DND-41 (cell line): ENCODE measurements around the gene TFAP2A.

Source experiments
- ATAC-seq: fragments of 200-7000 bp; cut with Tn5 transposase; 3 replicates; pipeline ENCODE4 v1.9.1; 2021; ENCODE audit warnings: low read depth; ENCODE audit not compliant: insufficient read depth
- DNase-seq: peaks from one replicate; pipeline ENCODE4 v3.0.0-alpha.2; 2020
- H2AFZ ChIP-seq: 2 replicates; pipeline ENCODE4 v1.6.0; 2012; ENCODE audit warnings: low read depth, low read length
- H3K27ac ChIP-seq: 2 replicates; pipeline ENCODE4 v1.5.1; 2012; ENCODE audit warnings: low read length, inconsistent platforms
- H3K27me3 ChIP-seq: fragments of 200-600 bp; sonication (generic); 2 replicates; pipeline ENCODE4 v1.6.0; 2012; ENCODE audit warnings: low read length, mild to moderate bottlenecking, inconsistent platforms; ENCODE audit not compliant: insufficient read depth, poor library complexity
- H3K36me3 ChIP-seq: 2 replicates; pipeline ENCODE4 v1.5.1; 2012; ENCODE audit warnings: low read length, inconsistent platforms; ENCODE audit not compliant: insufficient read depth
- H3K4me1 ChIP-seq: 2 replicates; pipeline ENCODE4 v1.5.1; 2012; ENCODE audit warnings: mild to moderate bottlenecking, low read length; ENCODE audit not compliant: insufficient read depth
- H3K4me2 ChIP-seq: 2 replicates; pipeline ENCODE4 v1.6.0; 2012; ENCODE audit warnings: mild to moderate bottlenecking, moderate library complexity, low read length, inconsistent platforms; ENCODE audit not compliant: insufficient read depth
- H3K4me3 ChIP-seq, 2 experiments: fragments of 200-600 bp in 1 of 2; shearing (Covaris generic) in 1 of 2; 2 replicates each; pipeline ENCODE4 v1.5.1; 2012 to 2016; ENCODE audit warnings: inconsistent platforms in 2 of 2, low read length in 2 of 2, mild to moderate bottlenecking in 2 of 2, low read depth in 1 of 2, moderate library complexity in 1 of 2
- H3K79me2 ChIP-seq: 2 replicates; pipeline ENCODE4 v1.6.0; 2012; ENCODE audit warnings: low read length, inconsistent platforms; ENCODE audit not compliant: insufficient read depth
- H3K9ac ChIP-seq: 2 replicates; pipeline ENCODE4 v1.6.0; 2012; ENCODE audit warnings: low read depth, mild to moderate bottlenecking, inconsistent platforms, low read length, moderate library complexity
- H3K9me3 ChIP-seq: 2 replicates; pipeline ENCODE4 v1.5.1; 2012; ENCODE audit warnings: low read length, moderate library complexity, mild to moderate bottlenecking, inconsistent platforms; ENCODE audit not compliant: insufficient read depth, severe bottlenecking
- H4K20me1 ChIP-seq: 2 replicates; pipeline ENCODE4 v1.6.0; 2012; ENCODE audit warnings: low read length; ENCODE audit not compliant: insufficient read depth
- EZH2 ChIP-seq: IDR thresholded peaks from 3 replicates; pipeline ENCODE4 v1.6.1; 2012; ENCODE audit warnings: borderline replicate concordance, low read depth, mild to moderate bottlenecking, moderate library complexity, low read length, inconsistent platforms; ENCODE audit not compliant: severe bottlenecking
- TF ChIP-seq, protein P1 (sequence below): IDR thresholded peaks from 2 replicates; pipeline ENCODE4 v1.5.1; 2012; ENCODE audit warnings: borderline replicate concordance, low read length, moderate library complexity, mild to moderate bottlenecking; ENCODE audit not compliant: poor library complexity, severe bottlenecking; ENCODE audit errors: extremely low read depth

Gene TFAP2A

DNA sequence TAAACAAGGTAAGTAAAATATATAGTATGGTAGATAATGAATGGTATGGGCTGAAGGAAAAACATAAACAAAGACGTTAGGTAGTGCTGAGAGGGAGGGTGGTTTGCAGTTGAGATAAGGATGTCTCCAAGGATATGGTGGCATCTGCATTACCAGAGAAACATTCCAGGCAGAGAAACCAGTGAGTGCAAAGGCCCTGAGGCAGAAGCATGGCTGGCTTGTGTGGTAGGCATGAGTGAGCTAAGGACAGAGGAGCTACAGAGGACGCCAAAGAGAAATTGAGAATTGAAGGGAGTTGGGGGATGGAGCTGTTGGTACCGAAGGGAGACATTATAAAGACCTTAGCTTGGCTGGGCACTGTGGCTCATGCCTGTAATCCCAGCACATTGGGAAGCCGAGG lies 18.4 kb upstream of the TFAP2A start:
- ATAC-seq (no peak), DNase-seq (no peak)
- Histone ChIP-seq H3K36me3 (no peaks in the 10 kb centered on the region), H3K4me3 (no peak overlapping the region), H3K27ac (no peak overlapping the region), H3K9ac (no peak overlapping the region), H3K9me3 (no peaks in the 10 kb centered on the region), H4K20me1 (no peaks in the 10 kb centered on the region), H3K27me3 (no peaks in the 10 kb centered on the region), H3K79me2 (no peaks in the 10 kb centered on the region), H3K4me2 (no peak overlapping the region), H2AFZ (no peak overlapping the region), H3K4me1 (peaks cover 14% of the 10 kb centered on the region)
- TF ChIP-seq, protein P1, sequence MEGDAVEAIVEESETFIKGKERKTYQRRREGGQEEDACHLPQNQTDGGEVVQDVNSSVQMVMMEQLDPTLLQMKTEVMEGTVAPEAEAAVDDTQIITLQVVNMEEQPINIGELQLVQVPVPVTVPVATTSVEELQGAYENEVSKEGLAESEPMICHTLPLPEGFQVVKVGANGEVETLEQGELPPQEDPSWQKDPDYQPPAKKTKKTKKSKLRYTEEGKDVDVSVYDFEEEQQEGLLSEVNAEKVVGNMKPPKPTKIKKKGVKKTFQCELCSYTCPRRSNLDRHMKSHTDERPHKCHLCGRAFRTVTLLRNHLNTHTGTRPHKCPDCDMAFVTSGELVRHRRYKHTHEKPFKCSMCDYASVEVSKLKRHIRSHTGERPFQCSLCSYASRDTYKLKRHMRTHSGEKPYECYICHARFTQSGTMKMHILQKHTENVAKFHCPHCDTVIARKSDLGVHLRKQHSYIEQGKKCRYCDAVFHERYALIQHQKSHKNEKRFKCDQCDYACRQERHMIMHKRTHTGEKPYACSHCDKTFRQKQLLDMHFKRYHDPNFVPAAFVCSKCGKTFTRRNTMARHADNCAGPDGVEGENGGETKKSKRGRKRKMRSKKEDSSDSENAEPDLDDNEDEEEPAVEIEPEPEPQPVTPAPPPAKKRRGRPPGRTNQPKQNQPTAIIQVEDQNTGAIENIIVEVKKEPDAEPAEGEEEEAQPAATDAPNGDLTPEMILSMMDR = no peak
- no peak for TF ChIP-seq EZH2

DNA sequence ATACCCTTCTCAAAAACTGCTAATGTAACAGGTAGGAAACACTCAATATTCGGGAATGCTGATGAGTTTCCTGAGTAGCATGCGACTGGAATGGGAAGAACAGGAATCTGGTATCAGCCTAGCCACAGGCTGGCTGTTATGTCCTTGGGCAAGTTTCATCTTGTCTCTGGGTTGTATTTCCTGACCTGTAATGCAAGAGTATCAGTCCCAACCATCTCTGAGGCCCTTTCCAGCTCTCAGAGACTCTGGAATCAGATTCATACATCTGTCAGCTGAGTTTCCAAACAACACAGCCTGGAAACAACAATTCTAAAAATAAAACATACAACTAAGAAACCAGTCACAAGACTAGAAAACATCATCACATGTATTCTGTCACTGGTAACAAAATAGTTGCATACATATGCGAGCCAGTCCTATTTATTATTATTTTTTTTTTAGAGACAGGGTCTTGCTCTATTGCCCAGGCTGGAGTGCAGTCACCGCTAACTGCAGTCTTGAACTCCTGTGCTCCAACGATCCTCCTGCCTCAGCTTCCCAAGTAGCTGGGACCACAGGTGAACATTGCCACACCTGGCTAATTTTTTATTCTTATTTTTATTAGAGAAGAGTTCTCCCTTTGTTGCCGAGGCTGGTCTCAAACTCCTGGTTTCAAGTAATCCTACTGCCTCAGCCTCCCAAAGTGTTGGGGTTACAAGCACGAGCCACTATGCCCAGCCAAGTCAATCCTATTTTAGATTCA lies 16.7 kb upstream of the TFAP2A start:
- Histone ChIP-seq H2AFZ (no peak overlapping the region), H3K4me2 (no peak overlapping the region)

DNA sequence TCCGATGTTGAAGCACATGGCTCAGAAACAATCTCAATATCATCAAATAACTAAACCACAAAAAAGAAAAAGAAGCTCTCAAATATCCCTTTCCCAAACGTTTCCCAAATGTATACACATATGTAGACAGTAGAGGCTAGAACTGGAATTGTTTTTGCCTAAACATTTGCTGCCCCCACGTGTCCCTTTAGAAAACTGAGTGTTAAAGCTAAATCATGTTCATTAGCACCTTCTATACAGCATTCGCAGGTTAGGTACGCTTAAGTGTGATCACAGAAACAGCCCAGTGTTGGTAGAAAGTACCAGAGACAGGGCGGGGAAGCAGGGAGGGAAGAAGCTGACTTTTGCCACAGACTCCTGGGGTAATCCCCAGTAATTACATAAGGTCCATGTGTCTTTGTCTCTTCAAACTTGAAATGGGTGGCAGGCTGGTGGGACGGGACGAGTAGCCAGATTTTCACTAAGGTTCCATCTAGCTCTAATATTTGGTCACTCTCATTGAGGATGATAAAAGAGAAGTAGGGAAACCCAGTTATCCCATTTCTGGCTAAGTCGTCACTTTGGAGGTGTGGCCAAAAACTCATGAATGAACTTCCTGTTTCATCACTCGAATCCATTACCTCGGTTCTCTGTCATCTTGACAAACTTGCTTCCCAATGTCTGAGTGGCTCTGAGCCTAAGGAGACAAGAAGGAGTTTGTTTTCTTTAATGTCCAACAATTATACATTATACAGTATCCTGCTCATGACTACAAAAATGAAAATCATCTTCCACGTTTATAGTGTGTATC lies 15.0 kb upstream of the TFAP2A start:
- no peak for TF ChIP-seq EZH2
- TF ChIP-seq, protein P1 = peak; percentile 66
- ATAC-seq = peak; percentile 62; the same call in 2 of the 3 replicates
- H3K9ac ChIP-seq = no peak overlapping the region
- H3K79me2 ChIP-seq = no peaks in the 10 kb centered on the region
- H3K4me1 ChIP-seq = peaks cover 11% of the 10 kb centered on the region
- H3K4me3 ChIP-seq = no peak overlapping the region
- no peak overlapping the region for H3K27ac ChIP-seq
- peak overlapping the region; percentile 38; the same call in 1 of the 2 replicates for H3K4me2 ChIP-seq
- H4K20me1 ChIP-seq = no peaks in the 10 kb centered on the region
- H3K27me3 ChIP-seq = no peaks in the 10 kb centered on the region
- H2AFZ ChIP-seq = peak overlapping the region; percentile 65
- no peak for DNase-seq
- H3K9me3 ChIP-seq = no peaks in the 10 kb centered on the region
- H3K36me3 ChIP-seq = no peaks in the 10 kb centered on the region

More for the DNA sequence above, 16.7 kb upstream of the TFAP2A start:
- no peaks in the 10 kb centered on the region for H3K36me3 ChIP-seq
- no peak overlapping the region for H3K4me3 ChIP-seq
- no peaks in the 10 kb centered on the region for H3K79me2 ChIP-seq
- H3K4me1 ChIP-seq = peaks cover 14% of the 10 kb centered on the region
- H3K9ac ChIP-seq = no peak overlapping the region
- no peaks in the 10 kb centered on the region for H3K9me3 ChIP-seq
- H3K27ac ChIP-seq = no peak overlapping the region
- no peak for DNase-seq
- ATAC-seq = no peak
- no peaks in the 10 kb centered on the region for H4K20me1 ChIP-seq
- H3K27me3 ChIP-seq = no peaks in the 10 kb centered on the region
- no peak for TF ChIP-seq EZH2
- TF ChIP-seq, protein P1 = no peak
